Measurements from ENCODE around the gene MEAF6.

Gene MEAF6

GRCh38 chr1:37497832-37498231 is 16.7 kb downstream of the MEAF6 start:
- Histone ChIP-seq H3K56ac (ENCODE audit: low read length) (no peak overlapping the region), H2BK5ac (ENCODE audit: low read length) (no peak overlapping the region), H3K4me1 (ENCODE audit: control insufficient read depth, low read depth, low read length) (no peaks in the 10 kb centered on the region), H3K4ac (ENCODE audit: low read depth, low read length) (no peak overlapping the region), H3K9ac (ENCODE audit: low read length) (no peak overlapping the region), H2BK15ac (replicated peaks; ENCODE audit: low read depth) (no peak overlapping the region), H2BK120ac (ENCODE audit: low read depth, low read length) (no peak overlapping the region), H3K23ac (ENCODE audit: low read length) (no peak overlapping the region), H3K4me2 (ENCODE audit: low read length) (no peak overlapping the region), H3K79me1 (ENCODE audit: low read length) (no peaks in the 10 kb centered on the region), H3K18ac (ENCODE audit: low read length) (no peak overlapping the region), H3K79me2 (ENCODE audit: control insufficient read depth, insufficient read depth, low read length) (no peaks in the 10 kb centered on the region), H2AK5ac (ENCODE audit: low read length) (no peak overlapping the region), H4K8ac (ENCODE audit: low read depth, low read length) (no peak overlapping the region), H3K36me3 (ENCODE audit: control insufficient read depth, insufficient read depth, low read length) (peaks cover under 1% of the 10 kb centered on the region), H3K27ac (ENCODE audit: low read depth, low read length) (no peak overlapping the region), H3K4me3 (ENCODE audit: low read length) (no peak overlapping the region), H3K27me3 (ENCODE audit: insufficient read depth, low read length, poor library complexity) (no peaks in the 10 kb centered on the region), H4K5ac (ENCODE audit: low read length) (no peak overlapping the region)
- no peak for DNase-seq
- WGBS (ENCODE audit: extremely low coverage, insufficient coverage, low lambda C conversion rate): no CpG with 5 or more reads among the region's 2 CpGs

- Histone ChIP-seq H3K4ac (ENCODE audit: low read depth, low read length) (no peak overlapping the region), H3K27ac (ENCODE audit: low read depth, low read length) (no peak overlapping the region), H3K27me3 (ENCODE audit: insufficient read depth, low read length, poor library complexity) (no peaks in the 10 kb centered on the region), H3K56ac (ENCODE audit: low read length) (no peak overlapping the region), H2BK120ac (ENCODE audit: low read depth, low read length) (no peak overlapping the region), H2AK5ac (ENCODE audit: low read length) (no peak overlapping the region), H3K4me1 (ENCODE audit: control insufficient read depth, low read depth, low read length) (no peaks in the 10 kb centered on the region), H3K4me2 (ENCODE audit: low read length) (no peak overlapping the region), H3K18ac (ENCODE audit: low read length) (no peak overlapping the region), H3K79me2 (ENCODE audit: control insufficient read depth, insufficient read depth, low read length) (no peaks in the 10 kb centered on the region), H4K5ac (ENCODE audit: low read length) (no peak overlapping the region), H2BK5ac (ENCODE audit: low read length) (no peak overlapping the region), H4K8ac (ENCODE audit: low read depth, low read length) (no peak overlapping the region), H3K4me3 (ENCODE audit: low read length) (no peak overlapping the region), H3K36me3 (ENCODE audit: control insufficient read depth, insufficient read depth, low read length) (peaks cover 2% of the 10 kb centered on the region), H3K9ac (ENCODE audit: low read length) (no peak overlapping the region), H2BK15ac (replicated peaks; ENCODE audit: low read depth) (no peak overlapping the region), H3K79me1 (ENCODE audit: low read length) (no peaks in the 10 kb centered on the region), H3K23ac (ENCODE audit: low read length) (no peak overlapping the region)
- WGBS (ENCODE audit: extremely low coverage, insufficient coverage, low lambda C conversion rate): no CpG with 5 or more reads among the region's 1 CpG
- DNase-seq: no peak
Observed at GRCh38 chr1:37495875-37496274, 18.7 kb downstream of the MEAF6 start.

GRCh38 chr1:37493336-37494098 is 21.0 kb downstream of the MEAF6 start:
- WGBS (ENCODE audit: extremely low coverage, insufficient coverage, low lambda C conversion rate): no CpG with 5 or more reads among the region's 2 CpGs
- Histone ChIP-seq H3K9ac (ENCODE audit: low read length) (no peak overlapping the region), H3K36me3 (ENCODE audit: control insufficient read depth, insufficient read depth, low read length) (peaks cover 2% of the 10 kb centered on the region)

GRCh38 chr1:37487619-37487984 is 27.0 kb downstream of the MEAF6 start:
- no CpG with 5 or more reads among the region's 5 CpGs for WGBS (ENCODE audit: extremely low coverage, insufficient coverage, low lambda C conversion rate)
- H3K36me3 ChIP-seq (ENCODE audit: control insufficient read depth, insufficient read depth, low read length): no peaks in the 10 kb centered on the region
- no peak for DNase-seq

More at GRCh38 chr1:37493336-37494098, 21.0 kb downstream of the MEAF6 start:
- no peaks in the 10 kb centered on the region for H3K27me3 ChIP-seq (ENCODE audit: insufficient read depth, low read length, poor library complexity)
- no peak overlapping the region for H3K23ac ChIP-seq (ENCODE audit: low read length)
- H3K79me2 ChIP-seq (ENCODE audit: control insufficient read depth, insufficient read depth, low read length): no peaks in the 10 kb centered on the region
- H3K4me3 ChIP-seq (ENCODE audit: low read length): no peak overlapping the region
- H4K5ac ChIP-seq (ENCODE audit: low read length): no peak overlapping the region
- no peak overlapping the region for H2BK15ac ChIP-seq (replicated peaks; ENCODE audit: low read depth)
- no peak overlapping the region for H3K4ac ChIP-seq (ENCODE audit: low read depth, low read length)
- H3K18ac ChIP-seq (ENCODE audit: low read length): no peak overlapping the region
- no peak overlapping the region for H2AK5ac ChIP-seq (ENCODE audit: low read length)
- H3K4me2 ChIP-seq (ENCODE audit: low read length): no peak overlapping the region
- no peak for DNase-seq
- H3K79me1 ChIP-seq (ENCODE audit: low read length): no peaks in the 10 kb centered on the region
- H2BK120ac ChIP-seq (ENCODE audit: low read depth, low read length): no peak overlapping the region
- no peaks in the 10 kb centered on the region for H3K4me1 ChIP-seq (ENCODE audit: control insufficient read depth, low read depth, low read length)
- no peak overlapping the region for H3K56ac ChIP-seq (ENCODE audit: low read length)
- no peak overlapping the region for H4K8ac ChIP-seq (ENCODE audit: low read depth, low read length)
- H2BK5ac ChIP-seq (ENCODE audit: low read length): no peak overlapping the region
- H3K27ac ChIP-seq (ENCODE audit: low read depth, low read length): no peak overlapping the region

GRCh38 chr1:37486680-37487618 is 27.6 kb downstream of the MEAF6 start:
- Histone ChIP-seq H3K9ac (ENCODE audit: low read length) (no peak overlapping the region), H3K4me3 (ENCODE audit: low read length) (no peak overlapping the region), H3K4ac (ENCODE audit: low read depth, low read length) (no peak overlapping the region), H3K4me1 (ENCODE audit: control insufficient read depth, low read depth, low read length) (no peaks in the 10 kb centered on the region), H2AK5ac (ENCODE audit: low read length) (no peak overlapping the region), H2BK15ac (replicated peaks; ENCODE audit: low read depth) (no peak overlapping the region), H3K4me2 (ENCODE audit: low read length) (no peak overlapping the region), H3K79me1 (ENCODE audit: low read length) (no peaks in the 10 kb centered on the region), H3K27ac (ENCODE audit: low read depth, low read length) (no peak overlapping the region), H4K8ac (ENCODE audit: low read depth, low read length) (no peak overlapping the region), H3K36me3 (ENCODE audit: control insufficient read depth, insufficient read depth, low read length) (no peaks in the 10 kb centered on the region), H2BK120ac (ENCODE audit: low read depth, low read length) (no peak overlapping the region), H3K18ac (ENCODE audit: low read length) (no peak overlapping the region), H3K56ac (ENCODE audit: low read length) (peak overlapping the region; percentile 46), H4K5ac (ENCODE audit: low read length) (no peak overlapping the region), H3K27me3 (ENCODE audit: insufficient read depth, low read length, poor library complexity) (no peaks in the 10 kb centered on the region), H3K79me2 (ENCODE audit: control insufficient read depth, insufficient read depth, low read length) (no peaks in the 10 kb centered on the region), H3K23ac (ENCODE audit: low read length) (no peak overlapping the region), H2BK5ac (ENCODE audit: low read length) (no peak overlapping the region)
- no CpG with 5 or more reads among the region's 10 CpGs for WGBS (ENCODE audit: extremely low coverage, insufficient coverage, low lambda C conversion rate)
- DNase-seq: peak; percentile 87

More at GRCh38 chr1:37487619-37487984, 27.0 kb downstream of the MEAF6 start:
- H2BK15ac ChIP-seq (replicated peaks; ENCODE audit: low read depth): no peak overlapping the region
- H3K23ac ChIP-seq (ENCODE audit: low read length): no peak overlapping the region
- no peak overlapping the region for H3K27ac ChIP-seq (ENCODE audit: low read depth, low read length)
- H2BK120ac ChIP-seq (ENCODE audit: low read depth, low read length): no peak overlapping the region
- no peak overlapping the region for H3K56ac ChIP-seq (ENCODE audit: low read length)
- no peaks in the 10 kb centered on the region for H3K79me2 ChIP-seq (ENCODE audit: control insufficient read depth, insufficient read depth, low read length)
- H3K79me1 ChIP-seq (ENCODE audit: low read length): no peaks in the 10 kb centered on the region
- no peak overlapping the region for H3K4me2 ChIP-seq (ENCODE audit: low read length)
- no peak overlapping the region for H2AK5ac ChIP-seq (ENCODE audit: low read length)
- no peak overlapping the region for H4K5ac ChIP-seq (ENCODE audit: low read length)
- no peak overlapping the region for H3K9ac ChIP-seq (ENCODE audit: low read length)
- no peak overlapping the region for H3K4me3 ChIP-seq (ENCODE audit: low read length)
- H3K4me1 ChIP-seq (ENCODE audit: control insufficient read depth, low read depth, low read length): no peaks in the 10 kb centered on the region
- H2BK5ac ChIP-seq (ENCODE audit: low read length): no peak overlapping the region
- no peak overlapping the region for H3K4ac ChIP-seq (ENCODE audit: low read depth, low read length)
- H4K8ac ChIP-seq (ENCODE audit: low read depth, low read length): no peak overlapping the region
- no peak overlapping the region for H3K18ac ChIP-seq (ENCODE audit: low read length)
- no peaks in the 10 kb centered on the region for H3K27me3 ChIP-seq (ENCODE audit: insufficient read depth, low read length, poor library complexity)

All from mesendoderm (in vitro differentiated cells).